GM10847 (cell line): Measurements from ENCODE around the gene DNAJC3.

Experiments used
- POLR2A ChIP-seq: IDR thresholded peaks from 2 replicates; pipeline ENCODE4 v1.6.1; 2011; ENCODE audit not compliant: insufficient read length; ENCODE audit errors: extremely low read depth

DNAJC3 gene

DNA sequence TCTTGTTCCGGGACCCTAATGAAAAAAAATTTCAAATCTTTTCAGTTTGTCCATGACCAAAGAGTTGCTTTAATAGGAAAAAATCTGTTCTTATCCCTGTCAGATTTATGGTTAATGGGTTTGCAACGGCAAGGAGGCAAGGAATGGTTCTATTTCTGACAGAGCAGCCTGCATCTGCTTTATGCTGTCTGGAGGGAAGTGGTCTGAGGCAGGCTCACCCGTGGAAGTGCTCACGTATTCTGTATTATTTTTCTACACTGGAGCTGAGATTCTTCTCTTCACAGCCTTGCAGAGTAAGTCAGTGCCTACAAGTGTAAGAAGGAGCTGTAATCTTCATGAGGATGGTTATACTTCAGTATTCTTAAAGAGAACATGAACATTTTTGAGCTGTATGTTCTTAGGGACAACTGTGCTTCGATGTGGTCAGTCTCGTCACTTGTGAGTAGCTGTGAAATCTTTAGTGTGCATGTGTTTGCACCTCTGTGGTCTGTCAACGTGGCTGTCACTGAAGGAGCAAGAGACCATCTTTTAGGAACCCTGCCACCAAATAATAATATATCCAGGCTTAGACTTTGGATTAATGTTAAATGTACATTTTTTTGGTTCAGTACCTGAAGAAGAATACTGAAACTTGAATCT is 114.3 kb downstream of the DNAJC3 start:
- TF ChIP-seq POLR2A = no peak

DNA sequence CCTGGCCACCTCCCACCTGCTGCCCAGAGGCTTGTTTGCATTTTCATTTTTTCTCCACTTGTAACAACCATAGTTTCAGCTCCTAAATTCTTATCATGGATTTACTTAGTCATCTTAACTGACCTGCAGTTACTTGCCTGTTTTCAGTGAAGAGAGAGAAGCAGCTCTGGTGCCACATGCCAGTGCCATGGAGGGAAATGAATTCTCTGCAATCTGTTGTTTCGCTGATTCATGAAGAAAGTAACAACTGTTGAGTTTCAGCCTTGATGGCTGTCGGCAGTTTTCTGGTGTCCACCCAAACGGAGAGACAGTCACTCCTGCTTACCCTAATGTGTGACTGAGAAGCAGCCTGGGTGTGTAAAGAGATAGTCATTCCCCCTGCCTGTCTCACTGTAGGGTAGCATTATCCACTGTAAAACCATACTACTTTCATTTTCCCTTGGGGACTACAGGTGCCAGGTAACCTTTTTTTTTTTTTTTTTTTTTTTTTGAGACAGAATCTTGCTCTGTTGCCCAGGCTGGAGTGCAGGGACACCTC is 116.1 kb downstream of the DNAJC3 start:
- no peak for TF ChIP-seq POLR2A

DNA sequence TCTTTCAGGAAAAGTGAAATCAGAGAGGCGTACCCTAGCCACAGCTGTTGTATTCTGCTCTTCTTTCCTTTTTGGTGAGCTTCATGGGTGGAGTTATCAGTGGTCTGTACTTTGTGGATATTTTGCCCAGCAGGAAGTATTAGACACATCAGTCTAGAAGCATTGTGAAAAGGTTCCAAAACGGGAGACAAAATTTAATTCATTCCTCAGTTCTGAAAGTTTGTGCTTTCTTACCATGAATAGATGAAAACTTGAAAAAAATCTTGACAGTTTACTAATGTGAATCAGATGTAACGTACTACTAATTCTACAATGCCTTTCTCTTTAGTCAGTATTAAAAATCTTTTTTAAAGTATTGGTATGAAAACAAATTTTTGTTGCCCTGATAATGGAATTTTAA is 116.8 kb downstream of the DNAJC3 start:
- no peak for TF ChIP-seq POLR2A

DNA sequence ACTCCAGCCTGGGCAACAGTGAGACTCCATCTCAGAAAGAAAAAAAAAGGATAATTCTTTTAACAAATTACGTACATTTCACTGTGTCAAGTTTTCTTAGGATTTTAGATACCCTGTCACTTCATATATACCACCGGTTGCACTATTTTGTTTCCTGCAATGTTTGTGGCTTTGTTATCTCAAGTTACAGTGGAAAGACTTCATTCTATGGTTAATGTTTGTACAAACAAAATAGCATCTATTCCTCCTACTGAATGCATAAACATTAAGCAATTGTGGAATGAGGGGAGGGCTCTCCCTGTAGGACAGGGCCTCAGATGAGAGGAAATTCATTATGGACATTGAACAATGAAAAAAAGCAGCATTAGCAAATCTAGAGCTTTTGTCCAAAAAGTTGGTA is 120.1 kb downstream of the DNAJC3 start:
- no peak for TF ChIP-seq POLR2A

DNA sequence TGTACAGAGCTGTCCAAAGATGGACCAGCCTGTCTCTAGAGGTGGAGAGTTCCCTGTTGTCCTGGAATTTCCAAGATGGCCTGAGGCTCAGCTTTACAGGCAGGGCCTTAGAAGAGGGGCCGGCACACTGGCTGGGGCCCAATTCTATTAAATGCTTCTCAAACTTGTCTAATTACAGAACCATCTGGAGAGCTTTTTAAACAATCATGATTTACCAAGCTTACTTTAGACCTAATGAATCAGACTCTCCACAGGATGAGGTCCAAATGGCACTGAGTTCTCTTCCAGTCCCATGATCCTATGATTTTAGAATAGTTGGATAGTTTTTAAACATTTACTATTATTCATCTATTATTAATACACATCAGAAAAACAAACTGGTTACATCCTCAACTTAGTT is 123.5 kb downstream of the DNAJC3 start:
- no peak for TF ChIP-seq POLR2A

DNA sequence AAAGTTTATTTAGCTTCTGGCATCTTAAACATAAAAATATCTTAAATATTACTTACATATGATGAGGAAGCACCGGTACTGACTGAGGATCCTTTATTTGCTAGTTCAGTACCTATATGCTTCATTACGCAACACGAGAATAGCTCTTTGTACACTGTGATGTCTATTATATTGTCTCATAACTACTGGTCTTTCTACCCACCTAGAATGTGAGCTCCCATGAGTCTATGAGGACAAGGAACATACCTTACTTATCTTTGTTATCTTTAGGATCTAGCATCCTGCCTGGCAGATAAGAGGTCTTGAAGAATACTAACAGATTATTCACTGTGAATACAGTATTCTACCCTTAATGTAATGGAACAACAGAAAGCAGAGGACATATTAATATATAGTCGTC is 124.9 kb downstream of the DNAJC3 start:
- TF ChIP-seq POLR2A = no peak

DNA sequence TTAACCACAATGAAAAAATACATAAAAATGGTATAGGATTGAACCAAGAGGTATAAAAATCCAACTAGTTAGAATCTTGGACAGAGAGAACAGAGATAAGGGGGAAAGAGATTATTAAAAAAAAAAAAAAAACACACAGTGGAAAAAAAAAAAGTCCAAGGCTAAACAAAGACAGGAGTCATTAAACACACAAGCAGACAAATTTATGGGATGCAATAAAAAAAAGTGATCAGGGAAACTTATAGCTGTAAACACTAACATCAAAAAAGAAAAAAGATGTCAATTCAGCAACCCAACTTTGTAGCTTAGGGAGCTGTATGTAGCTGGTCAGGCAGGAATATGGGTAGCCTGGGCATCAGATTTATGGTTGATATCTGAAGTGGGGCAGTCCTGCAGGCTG is 129.0 kb downstream of the DNAJC3 start:
- no peak for TF ChIP-seq POLR2A

DNA sequence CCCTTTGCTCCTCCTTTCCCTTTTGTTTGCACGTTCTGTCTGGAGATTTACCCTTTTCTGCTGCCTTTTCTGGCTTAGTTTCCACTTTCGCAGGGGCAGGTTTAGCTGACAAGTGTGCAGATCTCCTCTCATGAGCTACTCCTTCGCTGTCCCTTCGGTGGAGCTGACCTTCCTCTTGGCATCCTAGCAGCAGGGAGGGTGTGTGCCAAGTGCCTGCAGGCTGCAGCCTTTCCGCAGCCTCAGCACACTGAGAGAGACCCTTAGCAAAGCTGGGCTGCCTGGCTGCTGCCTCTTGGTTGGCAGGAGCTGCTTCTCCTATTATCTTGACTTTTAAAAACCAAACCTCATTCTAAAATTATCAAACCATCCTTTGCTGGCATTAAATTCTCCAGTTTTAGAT is 132.5 kb downstream of the DNAJC3 start:
- no peak for TF ChIP-seq POLR2A

DNA sequence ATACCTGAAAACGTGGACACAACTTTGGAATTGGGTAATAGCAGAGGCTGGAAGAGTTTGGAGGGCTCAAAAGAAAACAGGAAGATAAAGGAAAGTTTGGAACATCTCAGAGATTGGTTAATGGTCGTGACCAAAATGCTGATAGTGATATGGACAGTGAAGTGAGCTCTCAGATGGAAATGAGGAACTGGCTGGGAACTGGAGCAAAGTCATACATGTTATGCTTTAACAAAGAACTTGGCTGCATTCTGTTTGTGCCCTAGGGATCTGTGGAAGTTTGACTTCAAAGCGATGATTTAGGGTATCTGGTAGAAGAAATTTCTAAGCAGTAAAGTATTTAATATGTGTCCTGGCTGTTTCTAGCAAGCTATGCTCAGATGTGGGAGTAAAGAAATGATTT is 136.2 kb downstream of the DNAJC3 start:
- TF ChIP-seq POLR2A = no peak

DNA sequence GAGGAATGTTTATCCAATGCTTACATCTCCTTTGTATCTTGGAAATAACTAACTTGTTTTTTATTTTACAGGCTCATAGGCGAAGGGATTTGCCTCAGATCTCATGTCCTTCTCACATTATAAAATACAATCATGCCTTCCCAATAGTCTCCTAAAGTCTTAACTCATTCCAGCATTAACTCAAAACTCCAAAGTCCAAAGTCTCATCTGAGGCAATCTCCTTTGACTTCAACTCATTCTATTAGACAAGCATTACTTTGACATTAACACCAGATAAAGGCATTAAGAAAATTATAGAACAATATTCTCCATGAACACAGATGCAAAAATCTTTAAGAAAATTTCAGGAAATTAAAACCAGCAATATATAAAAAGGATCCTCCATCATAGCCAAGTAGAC is 137.6 kb downstream of the DNAJC3 start:
- no peak for TF ChIP-seq POLR2A

DNA sequence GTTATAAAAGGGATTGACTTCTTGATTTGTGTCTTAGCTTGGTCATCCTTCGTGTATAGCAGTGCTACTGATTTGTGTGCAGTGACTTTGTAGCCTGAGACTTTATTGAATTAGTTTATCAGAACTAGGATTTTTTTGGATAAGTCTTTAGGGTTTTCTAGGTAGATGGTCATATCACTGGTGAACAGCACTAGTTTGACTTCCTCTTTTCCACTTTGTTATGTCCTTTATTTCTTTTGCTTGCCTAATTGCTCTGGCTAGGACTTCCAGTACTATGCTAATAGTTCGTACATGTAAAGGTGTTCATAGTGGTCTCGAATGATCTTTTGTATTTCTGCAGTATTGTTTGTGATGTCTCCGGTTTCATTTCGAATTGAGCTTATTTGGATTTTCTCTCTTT is 145.4 kb downstream of the DNAJC3 start:
- TF ChIP-seq POLR2A = no peak

DNA sequence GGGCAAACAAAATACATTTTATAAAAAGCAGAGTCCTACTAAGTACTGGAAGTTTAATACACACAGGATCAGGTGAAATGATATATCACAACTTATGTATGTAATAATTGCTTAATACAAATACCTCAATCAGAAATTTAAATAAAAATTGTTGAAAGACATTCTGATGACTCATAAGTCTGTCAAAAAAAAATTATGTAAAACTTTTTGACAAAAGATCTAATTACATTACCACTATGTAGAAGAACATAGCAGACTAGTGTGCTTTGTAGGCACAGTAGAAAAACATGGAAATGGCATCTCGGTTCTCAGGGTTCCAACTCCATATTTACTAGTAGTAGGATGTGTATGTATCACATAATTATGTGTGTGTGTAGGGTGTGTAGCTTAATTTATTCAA is 156.2 kb downstream of the DNAJC3 start:
- no peak for TF ChIP-seq POLR2A

DNA sequence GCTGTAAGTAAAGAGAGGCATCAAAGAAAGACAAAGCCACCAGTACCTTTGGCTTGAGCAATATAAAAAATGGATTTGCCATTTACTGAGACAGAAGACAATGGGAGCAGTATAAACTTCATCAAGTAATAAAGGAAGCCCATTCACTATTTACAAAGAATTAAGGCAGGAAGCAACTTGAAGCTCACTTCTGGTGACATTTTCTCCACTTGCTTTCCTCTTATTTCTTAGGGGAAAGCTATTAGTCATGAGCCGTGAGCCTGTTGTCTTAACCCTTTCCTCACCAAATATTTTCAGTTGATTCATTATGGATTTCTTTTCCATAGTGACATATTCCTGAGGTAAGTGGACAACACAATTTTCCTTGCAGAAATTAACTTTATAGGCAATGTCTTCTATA is 156.8 kb downstream of the DNAJC3 start:
- no peak for TF ChIP-seq POLR2A

DNA sequence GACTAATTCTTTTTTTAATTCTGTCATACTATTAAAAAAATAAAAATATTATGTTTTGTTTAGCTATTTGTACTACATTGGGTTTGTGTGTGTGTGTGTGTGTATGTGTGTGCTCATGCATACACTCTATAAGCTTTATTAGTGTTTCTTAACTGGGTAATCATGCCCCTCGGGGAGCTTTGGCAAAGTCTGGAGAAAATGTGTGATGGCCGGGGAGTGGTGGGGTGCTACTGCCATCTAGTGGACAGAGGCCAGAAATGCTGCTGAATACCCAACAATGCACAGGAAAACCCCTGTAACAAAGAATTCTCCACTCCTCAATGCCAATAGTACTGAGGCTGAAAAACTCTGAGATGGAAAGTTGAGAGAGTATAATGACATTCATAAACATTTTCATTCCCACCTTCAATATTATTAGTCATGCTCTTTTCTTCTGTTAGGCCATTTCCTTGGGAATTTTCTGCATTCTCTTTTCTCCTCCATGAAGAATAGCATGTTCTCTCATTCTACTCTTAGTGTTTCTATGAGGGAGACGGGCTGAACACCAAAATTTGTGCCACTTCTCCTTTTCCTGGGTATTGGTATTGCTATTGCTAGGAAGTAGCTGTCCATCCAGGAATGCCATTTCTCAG is 157.3 kb downstream of the DNAJC3 start:
- TF ChIP-seq POLR2A = no peak

DNA sequence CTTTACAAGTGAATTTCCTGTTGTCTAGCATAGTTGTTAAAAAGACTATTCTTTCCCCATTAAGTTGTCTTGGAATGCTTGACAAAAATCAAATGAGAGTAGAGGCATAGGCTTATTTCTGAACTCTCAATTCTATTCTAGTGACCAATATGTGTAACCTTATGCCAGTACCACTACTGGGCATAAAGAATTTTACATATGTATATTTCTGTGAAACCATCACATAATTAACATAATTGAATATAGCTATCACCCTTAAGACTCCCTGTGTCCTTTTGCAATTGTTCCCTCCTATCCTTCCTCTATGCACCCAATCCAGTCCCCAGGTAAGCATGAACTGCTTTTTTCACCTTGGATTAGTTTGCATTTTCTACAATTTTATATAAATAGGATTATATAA is 165.0 kb downstream of the DNAJC3 start:
- no peak for TF ChIP-seq POLR2A

DNA sequence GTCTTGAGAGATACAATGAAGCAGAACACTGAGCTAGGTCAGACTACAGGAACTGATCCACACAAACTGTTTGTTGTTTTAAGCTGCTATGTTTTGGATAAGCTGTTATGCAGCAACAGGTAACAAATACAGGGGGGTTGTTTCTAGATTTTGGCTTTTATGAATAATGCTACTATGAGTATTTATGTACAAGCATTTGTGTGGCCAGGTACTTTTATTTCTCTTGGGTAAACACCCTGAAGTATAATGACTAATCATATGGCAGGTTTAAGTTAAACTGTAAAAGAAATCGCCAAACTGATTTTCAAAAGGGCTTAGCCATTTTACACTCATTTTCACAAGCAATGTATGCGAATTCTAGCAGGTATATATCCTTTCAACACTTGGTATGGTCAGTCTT is 166.0 kb downstream of the DNAJC3 start:
- no peak for TF ChIP-seq POLR2A
